ENCODE measurements around the gene PLEKHA4.

The PLEKHA4 gene

DNA sequence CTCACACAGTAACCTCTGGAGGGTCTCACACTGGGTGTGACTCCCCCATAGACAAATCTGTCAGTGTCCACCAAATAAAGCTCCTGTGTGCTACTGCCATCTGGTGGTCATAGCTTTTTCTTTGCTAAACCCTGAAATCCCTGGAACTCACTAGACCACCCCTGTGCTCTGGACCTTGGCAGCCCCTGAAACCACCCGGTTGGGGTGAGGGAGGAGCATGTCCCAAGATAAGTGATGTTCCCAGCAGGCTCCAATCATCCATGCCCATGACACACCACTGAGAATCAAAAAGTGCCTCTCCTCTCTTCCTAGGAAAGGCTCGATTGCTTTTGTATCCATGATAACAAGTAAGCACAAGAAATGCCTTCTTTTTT, 25.6 kb downstream of the PLEKHA4 start:
- Histone ChIP-seq H3K27ac (ENCODE audit: low read depth, low read length) (no peak overlapping the region), H3K4me3 (ENCODE audit: low read depth, low read length) (no peak overlapping the region), H3K79me2 (ENCODE audit: control insufficient read depth, insufficient read depth, low read length, unreplicated experiment) (no peaks in the 10 kb centered on the region), H3K27me3 (ENCODE audit: insufficient read depth, low read length) (no peaks in the 10 kb centered on the region), H3K4me1 (ENCODE audit: control insufficient read depth, insufficient read depth, low read length, unreplicated experiment) (no peaks in the 10 kb centered on the region), H2AFZ (ENCODE audit: low read length, unreplicated experiment) (no peak overlapping the region), H3K36me3 (ENCODE audit: insufficient read depth, low read length) (peaks cover 9% of the 10 kb centered on the region)

DNA sequence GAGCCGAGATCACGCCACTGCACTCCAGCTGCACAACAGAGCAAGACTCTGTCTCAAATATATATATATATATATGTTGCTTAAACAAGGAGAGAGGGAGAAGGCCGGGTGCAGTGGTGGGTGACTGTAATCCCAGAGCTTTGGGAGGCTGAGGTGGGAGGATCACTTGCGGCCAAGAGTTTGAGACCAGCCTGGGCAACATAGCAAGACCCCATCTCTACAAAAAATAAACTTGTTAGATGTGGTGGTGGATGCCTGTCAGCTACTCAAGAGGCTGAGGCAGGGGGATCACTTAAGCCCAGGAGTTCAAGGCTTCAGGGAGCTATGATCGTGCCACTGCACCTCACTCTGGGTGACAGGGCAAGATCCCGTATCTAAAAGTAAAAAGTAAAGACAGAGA, 26.8 kb downstream of the PLEKHA4 start:
- no peak overlapping the region for H3K27ac ChIP-seq (ENCODE audit: low read depth, low read length)
- H3K27me3 ChIP-seq (ENCODE audit: insufficient read depth, low read length): no peaks in the 10 kb centered on the region
- no peak overlapping the region for H3K4me3 ChIP-seq (ENCODE audit: low read depth, low read length)
- H3K79me2 ChIP-seq (ENCODE audit: control insufficient read depth, insufficient read depth, low read length, unreplicated experiment): no peaks in the 10 kb centered on the region
- H3K36me3 ChIP-seq (ENCODE audit: insufficient read depth, low read length): peaks cover 9% of the 10 kb centered on the region
- H2AFZ ChIP-seq (ENCODE audit: low read length, unreplicated experiment): no peak overlapping the region
- H3K4me1 ChIP-seq (ENCODE audit: control insufficient read depth, insufficient read depth, low read length, unreplicated experiment): no peaks in the 10 kb centered on the region

DNA sequence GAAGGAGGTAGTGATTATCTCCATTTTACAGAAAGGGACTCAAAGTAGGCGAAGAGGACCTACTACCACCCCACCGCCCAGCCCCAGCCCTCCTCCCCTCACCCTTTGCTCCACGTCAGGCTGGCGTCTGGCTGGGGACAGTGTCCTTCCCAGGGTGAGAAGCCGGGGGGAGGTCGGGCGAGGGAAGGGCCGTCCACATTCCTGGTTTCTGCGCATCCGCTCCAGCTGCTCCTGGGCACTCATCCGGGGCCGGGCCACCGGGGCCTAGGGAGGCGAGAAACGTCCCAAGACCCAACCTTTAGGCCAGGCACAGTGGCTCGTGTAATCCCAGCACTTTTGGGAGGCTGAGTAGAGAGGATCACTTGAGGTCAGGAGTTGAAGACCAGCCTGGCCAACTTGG, 27.4 kb downstream of the PLEKHA4 start:
- Histone ChIP-seq H3K27ac (ENCODE audit: low read depth, low read length) (no peak overlapping the region), H3K36me3 (ENCODE audit: insufficient read depth, low read length) (peaks cover 9% of the 10 kb centered on the region), H2AFZ (ENCODE audit: low read length, unreplicated experiment) (no peak overlapping the region), H3K27me3 (ENCODE audit: insufficient read depth, low read length) (no peaks in the 10 kb centered on the region), H3K4me3 (ENCODE audit: low read depth, low read length) (no peak overlapping the region), H3K4me1 (ENCODE audit: control insufficient read depth, insufficient read depth, low read length, unreplicated experiment) (no peaks in the 10 kb centered on the region), H3K79me2 (ENCODE audit: control insufficient read depth, insufficient read depth, low read length, unreplicated experiment) (no peaks in the 10 kb centered on the region)

DNA sequence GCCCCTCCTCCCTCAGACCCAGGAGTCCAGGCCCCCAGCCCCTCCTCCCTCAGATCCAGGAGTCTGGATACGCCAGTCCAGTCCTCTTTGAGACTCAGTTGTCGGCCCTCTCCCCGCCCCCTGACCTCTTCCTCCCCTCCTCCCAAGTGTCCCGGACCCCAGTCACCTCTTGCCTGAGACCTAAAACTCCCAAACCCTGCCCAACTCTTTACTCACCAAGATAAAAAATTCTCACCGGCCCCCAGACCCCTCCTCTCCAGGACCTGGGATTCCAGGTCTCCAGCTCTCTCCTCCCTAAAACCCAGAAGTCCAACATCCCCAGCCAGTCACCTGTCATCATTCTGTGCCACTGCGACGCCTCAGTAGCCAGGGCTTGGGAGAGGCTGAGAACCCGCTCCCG, 30.7 kb downstream of the PLEKHA4 start:
- no peaks in the 10 kb centered on the region for H3K4me1 ChIP-seq (ENCODE audit: control insufficient read depth, insufficient read depth, low read length, unreplicated experiment)
- H2AFZ ChIP-seq (ENCODE audit: low read length, unreplicated experiment): no peak overlapping the region
- H3K79me2 ChIP-seq (ENCODE audit: control insufficient read depth, insufficient read depth, low read length, unreplicated experiment): no peaks in the 10 kb centered on the region
- H3K27me3 ChIP-seq (ENCODE audit: insufficient read depth, low read length): no peaks in the 10 kb centered on the region
- no peak overlapping the region for H3K4me3 ChIP-seq (ENCODE audit: low read depth, low read length)
- no peaks in the 10 kb centered on the region for H3K36me3 ChIP-seq (ENCODE audit: insufficient read depth, low read length)
- no peak overlapping the region for H3K27ac ChIP-seq (ENCODE audit: low read depth, low read length)

DNA sequence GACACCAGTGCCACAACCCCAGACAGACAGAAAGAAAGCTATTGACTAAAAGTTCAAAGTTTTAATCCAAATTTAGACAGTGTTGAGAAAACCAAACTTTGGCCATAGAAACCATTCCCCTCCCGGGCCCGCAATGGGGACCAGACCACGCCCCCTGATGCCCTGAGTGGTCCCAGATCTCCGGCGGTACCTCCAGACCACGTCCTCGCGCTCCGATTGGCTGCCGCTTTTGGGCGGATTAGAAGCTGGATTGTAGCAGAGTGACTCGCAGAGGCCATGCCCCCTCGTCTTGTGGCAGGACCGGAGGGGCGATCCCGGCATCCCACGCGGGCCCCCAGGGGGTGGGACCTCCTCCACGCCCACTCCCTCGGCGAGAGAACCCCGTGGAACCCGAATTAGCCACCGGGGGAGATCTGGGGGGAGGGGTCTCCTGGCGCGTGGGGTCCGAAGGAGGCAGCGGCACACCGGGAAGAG, 31.3 kb downstream of the PLEKHA4 start:
- H3K27me3 ChIP-seq (ENCODE audit: insufficient read depth, low read length): no peaks in the 10 kb centered on the region
- no peaks in the 10 kb centered on the region for H3K4me1 ChIP-seq (ENCODE audit: control insufficient read depth, insufficient read depth, low read length, unreplicated experiment)
- H3K27ac ChIP-seq (ENCODE audit: low read depth, low read length): no peak overlapping the region
- H3K36me3 ChIP-seq (ENCODE audit: insufficient read depth, low read length): no peaks in the 10 kb centered on the region
- H2AFZ ChIP-seq (ENCODE audit: low read length, unreplicated experiment): no peak overlapping the region
- H3K4me3 ChIP-seq (ENCODE audit: low read depth, low read length): no peak overlapping the region
- no peaks in the 10 kb centered on the region for H3K79me2 ChIP-seq (ENCODE audit: control insufficient read depth, insufficient read depth, low read length, unreplicated experiment)

DNA sequence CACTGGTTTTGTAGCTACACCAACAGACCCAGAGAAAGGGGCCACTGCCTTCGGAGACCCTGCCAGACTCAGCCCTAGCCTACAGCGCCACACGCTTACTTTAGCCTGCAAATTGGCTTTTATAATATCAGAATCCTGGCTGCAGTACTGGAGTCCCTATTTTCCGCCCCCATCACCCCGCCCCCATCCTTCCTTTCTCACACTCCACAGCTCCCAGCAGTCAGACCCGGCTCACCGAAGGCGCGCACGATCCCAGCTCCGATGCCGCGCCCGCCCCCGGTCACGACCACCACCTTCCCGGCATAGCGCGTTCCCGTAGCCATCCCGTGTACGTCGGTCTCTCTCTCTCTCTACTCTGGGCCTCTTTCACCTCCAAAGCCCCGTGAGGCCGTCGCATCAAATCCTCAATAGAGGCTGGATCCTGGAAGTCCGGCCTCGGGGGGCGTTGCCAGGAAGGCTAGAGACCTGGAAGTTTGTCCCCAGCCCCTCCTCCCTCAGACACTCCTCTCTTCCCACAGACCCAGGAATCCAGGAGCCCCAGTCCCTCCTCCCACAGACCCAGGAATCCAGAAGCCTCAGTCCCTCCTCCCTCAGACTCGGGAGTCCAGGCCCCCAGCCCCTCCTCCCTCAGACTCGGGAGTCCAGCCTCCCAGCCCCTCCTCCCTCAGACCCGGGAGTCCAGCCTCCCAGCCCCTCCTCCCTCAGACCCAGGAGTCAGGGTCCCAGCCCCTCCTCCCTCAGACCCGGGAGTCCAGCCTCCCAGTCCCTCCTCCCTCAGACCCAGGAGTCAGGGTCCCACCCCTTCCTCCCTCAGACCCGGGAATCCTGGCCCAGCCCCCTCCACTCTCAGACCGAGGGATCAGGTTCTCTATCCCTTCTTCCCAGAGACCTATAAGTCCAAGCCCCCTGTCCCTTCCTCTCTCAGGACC, 32.1 kb downstream of the PLEKHA4 start, which contains the start of gene HSD17B14:
HSD17B14 (minus strand) TSS at position 403 of the 929 bp plus-strand sequence; CDS start at position 323, 80 bp downstream.
- Histone ChIP-seq H3K4me3 (ENCODE audit: low read depth, low read length) (no peak within 1 kb of the TSS), H2AFZ (ENCODE audit: low read length, unreplicated experiment) (no peak within 1 kb of the TSS), H3K4me1 (ENCODE audit: control insufficient read depth, insufficient read depth, low read length, unreplicated experiment) (no peaks in the 10 kb centered on the region), H3K27ac (ENCODE audit: low read depth, low read length) (no peak within 1 kb of the TSS), H3K79me2 (ENCODE audit: control insufficient read depth, insufficient read depth, low read length, unreplicated experiment) (no peaks in the 10 kb centered on the region), H3K36me3 (ENCODE audit: insufficient read depth, low read length) (peaks cover 2% of the 10 kb centered on the region; the same call in 1 of the 2 replicates), H3K27me3 (ENCODE audit: insufficient read depth, low read length) (no peaks in the 10 kb centered on the region)

DNA sequence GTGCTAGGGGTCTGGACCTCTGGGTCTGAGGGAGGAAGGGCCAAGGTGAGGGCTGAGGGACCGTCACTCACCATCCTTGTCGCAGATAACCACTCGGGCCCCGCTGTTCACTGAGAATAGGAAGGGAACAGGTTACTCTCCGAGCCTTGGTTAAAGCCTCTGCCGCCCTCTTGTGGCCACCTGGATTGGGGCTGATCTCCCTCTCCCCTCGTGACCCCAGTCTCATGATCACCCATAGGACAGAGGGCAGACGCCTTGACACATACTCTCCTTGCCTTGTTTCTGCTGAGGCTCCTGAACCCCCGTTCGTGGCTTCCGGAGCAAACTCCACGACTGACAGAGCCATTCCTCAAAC, 32.7 kb downstream of the PLEKHA4 start:
- H3K79me2 ChIP-seq (ENCODE audit: control insufficient read depth, insufficient read depth, low read length, unreplicated experiment): no peaks in the 10 kb centered on the region
- H3K4me3 ChIP-seq (ENCODE audit: low read depth, low read length): no peak overlapping the region
- H2AFZ ChIP-seq (ENCODE audit: low read length, unreplicated experiment): no peak overlapping the region
- H3K27me3 ChIP-seq (ENCODE audit: insufficient read depth, low read length): no peaks in the 10 kb centered on the region
- no peaks in the 10 kb centered on the region for H3K4me1 ChIP-seq (ENCODE audit: control insufficient read depth, insufficient read depth, low read length, unreplicated experiment)
- peaks cover 2% of the 10 kb centered on the region; the same call in 1 of the 2 replicates for H3K36me3 ChIP-seq (ENCODE audit: insufficient read depth, low read length)
- no peak overlapping the region for H3K27ac ChIP-seq (ENCODE audit: low read depth, low read length)

DNA sequence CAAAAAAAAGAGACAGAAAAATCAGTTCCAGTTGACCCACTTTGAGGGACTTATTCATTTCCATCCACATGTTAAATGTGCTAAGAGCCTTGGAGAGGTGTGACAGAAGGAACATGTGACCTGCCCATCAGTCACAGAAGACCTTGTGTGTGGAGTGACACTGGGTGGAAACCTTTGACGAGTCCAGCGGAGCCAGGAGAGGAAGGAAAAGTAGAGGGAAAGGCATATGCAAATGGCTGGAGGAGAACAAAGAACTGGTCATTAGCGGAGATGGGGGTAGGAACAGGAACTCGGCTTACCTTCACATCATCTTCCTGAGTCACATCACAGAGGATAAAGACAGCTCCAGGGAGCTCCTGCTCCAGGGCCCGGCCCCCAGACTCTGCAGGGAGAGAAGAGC, 34.4 kb downstream of the PLEKHA4 start:
- Histone ChIP-seq H2AFZ (ENCODE audit: low read length, unreplicated experiment) (no peak overlapping the region), H3K36me3 (ENCODE audit: insufficient read depth, low read length) (peaks cover 2% of the 10 kb centered on the region; the same call in 1 of the 2 replicates), H3K27ac (ENCODE audit: low read depth, low read length) (no peak overlapping the region), H3K4me3 (ENCODE audit: low read depth, low read length) (no peak overlapping the region), H3K27me3 (ENCODE audit: insufficient read depth, low read length) (no peaks in the 10 kb centered on the region), H3K79me2 (ENCODE audit: control insufficient read depth, insufficient read depth, low read length, unreplicated experiment) (no peaks in the 10 kb centered on the region), H3K4me1 (ENCODE audit: control insufficient read depth, insufficient read depth, low read length, unreplicated experiment) (no peaks in the 10 kb centered on the region)

DNA sequence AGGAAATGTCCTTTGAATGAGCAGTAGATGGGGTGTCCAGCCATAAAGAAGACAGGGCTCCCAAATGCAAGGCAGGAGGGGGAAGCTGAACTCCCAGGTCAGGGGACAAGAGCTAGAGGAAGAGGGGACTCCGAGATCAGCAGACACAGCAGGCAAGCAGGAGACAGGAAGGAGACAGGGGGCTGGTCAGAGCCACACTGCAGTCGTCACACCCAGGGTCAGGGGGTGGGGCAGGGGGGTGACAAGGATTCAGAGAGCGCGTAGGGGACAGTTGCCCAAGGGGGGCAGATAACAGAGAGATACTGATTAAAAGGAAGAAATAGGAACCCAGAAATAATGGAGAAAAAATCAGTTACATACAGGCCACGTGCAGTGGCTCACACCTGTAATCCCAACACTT, 35.4 kb downstream of the PLEKHA4 start:
- no peak overlapping the region for H3K4me3 ChIP-seq (ENCODE audit: low read depth, low read length)
- no peaks in the 10 kb centered on the region for H3K4me1 ChIP-seq (ENCODE audit: control insufficient read depth, insufficient read depth, low read length, unreplicated experiment)
- no peak overlapping the region for H2AFZ ChIP-seq (ENCODE audit: low read length, unreplicated experiment)
- no peak overlapping the region for H3K27ac ChIP-seq (ENCODE audit: low read depth, low read length)
- peaks cover 2% of the 10 kb centered on the region; the same call in 1 of the 2 replicates for H3K36me3 ChIP-seq (ENCODE audit: insufficient read depth, low read length)
- H3K79me2 ChIP-seq (ENCODE audit: control insufficient read depth, insufficient read depth, low read length, unreplicated experiment): no peaks in the 10 kb centered on the region
- no peaks in the 10 kb centered on the region for H3K27me3 ChIP-seq (ENCODE audit: insufficient read depth, low read length)

DNA sequence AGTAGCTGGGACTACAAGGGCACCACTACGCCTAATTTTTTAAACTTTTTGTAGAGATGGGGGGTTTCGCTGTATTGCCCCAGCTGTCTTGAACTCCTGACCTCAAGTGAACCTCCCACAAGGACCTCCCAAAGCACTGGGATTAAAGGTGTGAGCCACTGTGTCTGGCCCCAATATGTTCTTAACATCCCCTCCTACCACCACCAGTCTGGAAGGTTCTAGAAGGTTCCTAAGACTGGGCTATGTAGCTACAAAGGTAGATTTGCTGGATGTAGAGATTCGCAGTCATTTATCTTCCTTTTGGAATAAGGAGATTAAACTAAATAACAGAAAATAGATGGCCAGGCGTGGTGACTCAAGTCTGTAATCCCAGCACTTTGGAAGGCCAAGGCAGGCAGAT, 37.5 kb downstream of the PLEKHA4 start:
- peaks cover 2% of the 10 kb centered on the region; the same call in 1 of the 2 replicates for H3K36me3 ChIP-seq (ENCODE audit: insufficient read depth, low read length)

DNA sequence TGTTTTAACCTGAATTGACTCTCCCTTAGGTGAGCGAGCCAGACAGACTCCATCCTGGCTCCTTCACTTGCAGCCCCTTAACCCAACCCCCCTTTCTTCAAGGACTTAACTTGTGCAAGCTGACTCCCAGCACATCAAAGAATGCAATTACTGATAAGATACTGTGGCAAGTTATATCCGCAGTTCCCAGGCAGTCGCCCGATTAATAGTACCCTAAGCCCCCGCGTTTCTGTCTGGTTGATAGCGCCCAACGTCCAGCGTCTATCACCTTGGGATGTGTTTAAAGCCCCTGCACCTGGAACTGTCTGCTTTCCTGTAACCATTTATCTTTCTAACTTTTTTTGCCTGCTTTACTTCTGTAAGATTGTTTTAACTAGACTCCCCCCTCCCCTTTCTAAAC, 38.3 kb downstream of the PLEKHA4 start:
- Histone ChIP-seq H3K4me1 (ENCODE audit: control insufficient read depth, insufficient read depth, low read length, unreplicated experiment) (no peaks in the 10 kb centered on the region), H3K36me3 (ENCODE audit: insufficient read depth, low read length) (peaks cover 2% of the 10 kb centered on the region; the same call in 1 of the 2 replicates), H3K4me3 (ENCODE audit: low read depth, low read length) (no peak overlapping the region), H3K27ac (ENCODE audit: low read depth, low read length) (no peak overlapping the region), H2AFZ (ENCODE audit: low read length, unreplicated experiment) (no peak overlapping the region), H3K79me2 (ENCODE audit: control insufficient read depth, insufficient read depth, low read length, unreplicated experiment) (no peaks in the 10 kb centered on the region), H3K27me3 (ENCODE audit: insufficient read depth, low read length) (no peaks in the 10 kb centered on the region)

More for the DNA sequence above, 37.5 kb downstream of the PLEKHA4 start:
- H2AFZ ChIP-seq (ENCODE audit: low read length, unreplicated experiment): no peak overlapping the region
- no peaks in the 10 kb centered on the region for H3K4me1 ChIP-seq (ENCODE audit: control insufficient read depth, insufficient read depth, low read length, unreplicated experiment)
- H3K4me3 ChIP-seq (ENCODE audit: low read depth, low read length): no peak overlapping the region
- H3K27ac ChIP-seq (ENCODE audit: low read depth, low read length): no peak overlapping the region
- H3K27me3 ChIP-seq (ENCODE audit: insufficient read depth, low read length): no peaks in the 10 kb centered on the region
- H3K79me2 ChIP-seq (ENCODE audit: control insufficient read depth, insufficient read depth, low read length, unreplicated experiment): no peaks in the 10 kb centered on the region

All from ACC112 (cell line).